IPS-18a (cell line): ENCODE data around the gene MDH1B.
A peak's percentile ranks its signal among the peaks of the same experiment; 100 is the strongest.
"Not testable (repeated sequence)": the region's sequence is repeated elsewhere in the genome, so short reads cannot be mapped to it uniquely, and the experiment has no call there.

ENCODE experiments used
- H3K27ac ChIP-seq: one replicate; pipeline ENCODE4 v1.5.1; 2013; ENCODE audit warnings: low read length
- H3K27me3 ChIP-seq: one replicate; pipeline ENCODE4 v1.6.1; 2013; ENCODE audit warnings: mild to moderate bottlenecking, low read length; ENCODE audit not compliant: control insufficient read depth, insufficient read depth
- H3K36me3 ChIP-seq: one replicate; pipeline ENCODE4 v1.6.1; 2013; ENCODE audit warnings: low read depth, low read length; ENCODE audit not compliant: control insufficient read depth
- H3K4me1 ChIP-seq: one replicate; pipeline ENCODE4 v1.6.1; 2013; ENCODE audit warnings: low read depth, low read length; ENCODE audit not compliant: control insufficient read depth
- H3K4me3 ChIP-seq: one replicate; pipeline ENCODE4 v1.5.1; 2013; ENCODE audit warnings: low read length
- H3K9ac ChIP-seq: one replicate; pipeline ENCODE4 v1.6.1; 2013; ENCODE audit warnings: mild to moderate bottlenecking, low read length, moderate library complexity
- H3K9me3 ChIP-seq: one replicate; pipeline ENCODE4 v1.6.1; 2013; ENCODE audit warnings: low read depth, low read length; ENCODE audit not compliant: control insufficient read depth

The MDH1B gene

GRCh38 chr2:206765242-206766056 lies at the start of gene MDH1B, which contains the start of gene FASTKD2:
TSS of gene MDH1B (minus strand) at chr2:206765328. CDS start at chr2:206765271, 57 bp downstream.
TSS of gene FASTKD2 (plus strand) at chr2:206765606. CDS start at chr2:206766694, 1,088 bp downstream.
- peak within 1 kb of the TSS; percentile 89 for H3K9ac ChIP-seq
- H3K4me1 ChIP-seq = peaks cover 4% of the 10 kb centered on the region
- peak within 1 kb of the TSS; percentile 88 for H3K27ac ChIP-seq
- no peaks in the 10 kb centered on the region for H3K9me3 ChIP-seq
- no peaks in the 10 kb centered on the region for H3K27me3 ChIP-seq
- peaks cover 18% of the 10 kb centered on the region for H3K36me3 ChIP-seq
- peak within 1 kb of the TSS; percentile 90 for H3K4me3 ChIP-seq

GRCh38 chr2:206814498-206814897 lies 49.4 kb upstream of the MDH1B start:
- Histone ChIP-seq H3K4me1 (peaks cover 11% of the 10 kb centered on the region), H3K36me3 (no peaks in the 10 kb centered on the region), H3K9me3 (no peaks in the 10 kb centered on the region), H3K4me3 (no peak overlapping the region), H3K9ac (no peak overlapping the region), H3K27ac (no peak overlapping the region), H3K27me3 (no peaks in the 10 kb centered on the region)

GRCh38 chr2:206812471-206812870 lies 47.3 kb upstream of the MDH1B start:
- not testable (repeated sequence) for H3K4me3 ChIP-seq

GRCh38 chr2:206807624-206808023 lies 42.5 kb upstream of the MDH1B start:
- not testable (repeated sequence) for H3K36me3 ChIP-seq, H3K9ac ChIP-seq, H3K27ac ChIP-seq, H3K4me3 ChIP-seq, H3K27me3 ChIP-seq, H3K9me3 ChIP-seq
- peaks cover 20% of the 10 kb centered on the region for H3K4me1 ChIP-seq

More at GRCh38 chr2:206812471-206812870, 47.3 kb upstream of the MDH1B start:
- H3K27ac ChIP-seq, H3K9ac ChIP-seq, H3K27me3 ChIP-seq, H3K36me3 ChIP-seq, H3K9me3 ChIP-seq: not testable (repeated sequence)
- peaks cover 11% of the 10 kb centered on the region for H3K4me1 ChIP-seq

- H3K27ac ChIP-seq = no peak overlapping the region
- no peak overlapping the region for H3K9ac ChIP-seq
Measured at GRCh38 chr2:206805887-206806607, 40.9 kb upstream of the MDH1B start.

GRCh38 chr2:206804326-206804725 lies 39.2 kb upstream of the MDH1B start:
- peaks cover 39% of the 10 kb centered on the region for H3K4me1 ChIP-seq
- no peaks in the 10 kb centered on the region for H3K9me3 ChIP-seq
- no peak overlapping the region for H3K9ac ChIP-seq
- no peak overlapping the region for H3K27ac ChIP-seq
- no peaks in the 10 kb centered on the region for H3K36me3 ChIP-seq
- H3K27me3 ChIP-seq = no peaks in the 10 kb centered on the region
- no peak overlapping the region for H3K4me3 ChIP-seq

More at GRCh38 chr2:206805887-206806607, 40.9 kb upstream of the MDH1B start:
- Histone ChIP-seq H3K4me1 (peaks cover 27% of the 10 kb centered on the region), H3K36me3 (no peaks in the 10 kb centered on the region), H3K4me3 (no peak overlapping the region), H3K9me3 (no peaks in the 10 kb centered on the region), H3K27me3 (no peaks in the 10 kb centered on the region)

GRCh38 chr2:206802654-206803514 lies 37.8 kb upstream of the MDH1B start:
- no peak overlapping the region for H3K27ac ChIP-seq
- peaks cover 39% of the 10 kb centered on the region for H3K4me1 ChIP-seq
- no peaks in the 10 kb centered on the region for H3K36me3 ChIP-seq
- no peaks in the 10 kb centered on the region for H3K27me3 ChIP-seq
- H3K9ac ChIP-seq = no peak overlapping the region
- no peaks in the 10 kb centered on the region for H3K9me3 ChIP-seq
- no peak overlapping the region for H3K4me3 ChIP-seq

- Histone ChIP-seq H3K36me3 (no peaks in the 10 kb centered on the region), H3K27ac (peak overlapping the region; percentile 55), H3K9ac (no peak overlapping the region), H3K4me3 (no peak overlapping the region), H3K9me3 (no peaks in the 10 kb centered on the region), H3K27me3 (no peaks in the 10 kb centered on the region), H3K4me1 (peaks cover 39% of the 10 kb centered on the region)
Measured at GRCh38 chr2:206801418-206802189, 36.5 kb upstream of the MDH1B start.

GRCh38 chr2:206800506-206801417 lies 35.6 kb upstream of the MDH1B start:
- Histone ChIP-seq H3K4me1 (peaks cover 35% of the 10 kb centered on the region), H3K27me3 (no peaks in the 10 kb centered on the region), H3K27ac (peak overlapping the region; percentile 13), H3K9me3 (no peaks in the 10 kb centered on the region), H3K4me3 (no peak overlapping the region), H3K9ac (peak overlapping the region; percentile 27), H3K36me3 (peaks cover 4% of the 10 kb centered on the region)

GRCh38 chr2:206799083-206799482 lies 34.0 kb upstream of the MDH1B start:
- peaks cover 29% of the 10 kb centered on the region for H3K4me1 ChIP-seq
- no peak overlapping the region for H3K9ac ChIP-seq
- H3K27ac ChIP-seq = no peak overlapping the region
- peaks cover 11% of the 10 kb centered on the region for H3K36me3 ChIP-seq
- no peak overlapping the region for H3K4me3 ChIP-seq
- H3K9me3 ChIP-seq = no peaks in the 10 kb centered on the region
- H3K27me3 ChIP-seq = no peaks in the 10 kb centered on the region
